ENCODE results near the gene EFNA2.
A peak's percentile ranks its signal among the peaks of the same experiment; 100 is the strongest.
"Not testable (repeated sequence)": the region's sequence is repeated elsewhere in the genome, so short reads cannot be mapped to it uniquely, and the experiment has no call there.

The EFNA2 gene

GRCh38 chr19:1245494-1246264 lies 40.0 kb upstream of the EFNA2 start:
- no peak for TF ChIP-seq CTCF (IDR thresholded peaks at IDR 0.05; ENCODE audit: low read depth, low read length, missing control alignments)
- H3K4me3 ChIP-seq (ENCODE audit: low read depth, low read length), result no peak overlapping the region
- no peak for DNase-seq (ENCODE audit: low read depth)

GRCh38 chr19:1246265-1247087 lies 39.2 kb upstream of the EFNA2 start:
- not testable (repeated sequence) for DNase-seq (ENCODE audit: low read depth); H3K4me3 ChIP-seq (ENCODE audit: low read depth, low read length)

- DNase-seq (ENCODE audit: low read depth), result no peak
- H3K4me3 ChIP-seq (ENCODE audit: low read depth, low read length), result peak overlapping the region; percentile 75; the same call in 1 of the 2 replicates
- TF ChIP-seq CTCF (IDR thresholded peaks at IDR 0.05; ENCODE audit: low read depth, low read length, missing control alignments), result no peak
These were observed 37.9 kb upstream of the EFNA2 start for GRCh38 chr19:1247748-1248138.

GRCh38 chr19:1248139-1248785 lies 37.4 kb upstream of the EFNA2 start, which contains the start of gene MIDN:
TSS of gene MIDN (plus strand) at chr19:1248583. CDS start at chr19:1250297, 1,714 bp downstream.
- DNase-seq (ENCODE audit: low read depth), result no peak
- peak within 1 kb of the TSS; percentile 75 for H3K4me3 ChIP-seq (ENCODE audit: low read depth, low read length)
- TF ChIP-seq CTCF (IDR thresholded peaks at IDR 0.05; ENCODE audit: low read depth, low read length, missing control alignments), result peak; percentile 51

- no peak for DNase-seq (ENCODE audit: low read depth)
- peak; percentile 74 for TF ChIP-seq CTCF (IDR thresholded peaks at IDR 0.05; ENCODE audit: low read depth, low read length, missing control alignments)
- peak overlapping the region; percentile 75 for H3K4me3 ChIP-seq (ENCODE audit: low read depth, low read length)
These were observed 36.8 kb upstream of the EFNA2 start for GRCh38 chr19:1248786-1249297.

- no peak for TF ChIP-seq CTCF (IDR thresholded peaks at IDR 0.05; ENCODE audit: low read depth, low read length, missing control alignments)
- peak overlapping the region; percentile 80 for H3K4me3 ChIP-seq (ENCODE audit: low read depth, low read length)
- DNase-seq (ENCODE audit: low read depth), result no peak
These were observed 36.2 kb upstream of the EFNA2 start for GRCh38 chr19:1249298-1249989.
